Hepatocyte (in vitro differentiated cells): ENCODE results near the gene VWF. TPM values are rescaled to one million over a fixed set of nuclear protein-coding genes. Genes with fewer than 3 reads are reported as not detected.
"Not testable (repeated sequence)": the region's sequence is repeated elsewhere in the genome, so short reads cannot be mapped to it uniquely, and the experiment has no call there.

Experiments used
- DNase-seq: peaks from one replicate; pipeline ENCODE4 v3.0.0-alpha.2; 2016; ENCODE audit warnings: low spot score
- H2AFZ ChIP-seq: fragments of 200-600 bp; sonication (generic); 2 replicates; pipeline ENCODE4 v1.6.0; 2016; ENCODE audit warnings: antibody characterized with exemption, mild to moderate bottlenecking
- H3K27ac ChIP-seq: fragments of 200-600 bp; sonication (generic); 2 replicates; pipeline ENCODE4 v1.5.1; 2016; ENCODE audit warnings: mild to moderate bottlenecking
- H3K27me3 ChIP-seq: fragments of 200-600 bp; sonication (generic); 2 replicates; pipeline ENCODE4 v1.6.1; 2016
- H3K36me3 ChIP-seq: fragments of 200-600 bp; sonication (generic); replicated peaks from 2 replicates; pipeline ENCODE4 v1.5.1; 2016; ENCODE audit warnings: low read depth; ENCODE audit not compliant: insufficient read depth
- H3K4me1 ChIP-seq: fragments of 200-600 bp; sonication (generic); 2 replicates; pipeline ENCODE4 v1.5.1; 2016; ENCODE audit warnings: mild to moderate bottlenecking, moderate library complexity; ENCODE audit not compliant: insufficient read depth
- H3K4me2 ChIP-seq: fragments of 200-600 bp; sonication (generic); 2 replicates; pipeline ENCODE4 v1.6.0; 2016
- H3K4me3 ChIP-seq: fragments of 200-600 bp; sonication (generic); 2 replicates; pipeline ENCODE4 v1.5.1; 2016; ENCODE audit warnings: mild to moderate bottlenecking
- H3K79me2 ChIP-seq: fragments of 200-600 bp; sonication (generic); 2 replicates; pipeline ENCODE4 v1.6.0; 2017; ENCODE audit warnings: mild to moderate bottlenecking
- H3K9me2 ChIP-seq: fragments of 200-600 bp; sonication (generic); replicated peaks from 2 replicates; pipeline ENCODE4 v1.6.0; 2017; ENCODE audit warnings: mild to moderate bottlenecking; ENCODE audit not compliant: insufficient read depth
- H3K9me3 ChIP-seq: fragments of 200-600 bp; sonication (generic); 2 replicates; pipeline ENCODE4 v1.5.1; 2016; ENCODE audit warnings: low read depth, mild to moderate bottlenecking
- H4K20me1 ChIP-seq: fragments of 200-600 bp; sonication (generic); 2 replicates; pipeline ENCODE4 v1.6.0; 2016; ENCODE audit warnings: mild to moderate bottlenecking; ENCODE audit not compliant: insufficient read depth, poor library complexity, severe bottlenecking
- CTCF ChIP-seq: fragments of 200-600 bp; sonication (generic); IDR thresholded peaks from 2 replicates; pipeline ENCODE4 v1.5.1; 2016; ENCODE audit warnings: antibody characterized with exemption, mild to moderate bottlenecking; ENCODE audit not compliant: poor library complexity
- EZH2 ChIP-seq: fragments of 200-600 bp; sonication (generic); IDR thresholded peaks from 2 replicates; pipeline ENCODE4 v1.6.1; 2016; ENCODE audit warnings: antibody characterized with exemption, mild to moderate bottlenecking, borderline replicate concordance
- EZH2phosphoT487 ChIP-seq: fragments of 200-600 bp; sonication (generic); IDR thresholded peaks from one replicate; pipeline ENCODE4 v1.6.1; 2018; ENCODE audit warnings: antibody characterized with exemption, mild to moderate bottlenecking, low read depth, moderate library complexity; ENCODE audit not compliant: unreplicated experiment, severe bottlenecking
- WGBS: methylation state at CpG from one replicate; pipeline ENCODE4 v1.1.6; 2016; ENCODE audit warnings: low lambda C conversion rate; ENCODE audit errors: missing lambda C conversion rate; 5-methylcytosine and 5-hydroxymethylcytosine counted together
- polyA plus RNA-seq: library from polyadenylated mRNA; unstranded; fragments of >200 nt; fragmentation: Nextera tagmentation; extraction: Ambion mirVana; gene quantifications from 2 replicates; pipeline ENCODE4 v1.2.1, GENCODE V29; 2016
- total RNA-seq: library from RNA; depleted of rRNA; stranded (reverse); fragments of >200 nt; gene quantifications from 2 replicates; pipeline ENCODE4 v1.2.3, GENCODE V29; 2014

The VWF gene
- total and polyA plus RNA-seq, 2 experiments from 2014 or later = 0.20 to 0.77 TPM

- H3K79me2 ChIP-seq = no peaks in the 10 kb centered on the region
- H3K4me1 ChIP-seq = peaks cover 6% of the 10 kb centered on the region
- H3K27ac ChIP-seq = no peak overlapping the region
- 82% methylated on average over 8 of the region's 8 CpGs for WGBS
- no peak overlapping the region for H3K4me3 ChIP-seq
- no peaks in the 10 kb centered on the region for H3K9me3 ChIP-seq
- no peak overlapping the region for H2AFZ ChIP-seq
- TF ChIP-seq CTCF (no peak), EZH2 (no peak), EZH2phosphoT487 (no peak)
- H3K27me3 ChIP-seq = no peaks in the 10 kb centered on the region
- no peak for DNase-seq
- H3K9me2 ChIP-seq = no peaks in the 10 kb centered on the region
- H3K36me3 ChIP-seq = no peaks in the 10 kb centered on the region
- no peaks in the 10 kb centered on the region for H4K20me1 ChIP-seq
- H3K4me2 ChIP-seq = no peak overlapping the region
These were observed 39.1 kb upstream of the VWF start for GRCh38 chr12:6163416-6164060.

- no peak for DNase-seq
- peaks cover 12% of the 10 kb centered on the region for H3K4me1 ChIP-seq
- H2AFZ ChIP-seq = no peak overlapping the region
- TF ChIP-seq EZH2phosphoT487 = no peak
- TF ChIP-seq CTCF = no peak
- TF ChIP-seq EZH2 = no peak
- no peaks in the 10 kb centered on the region for H3K9me2 ChIP-seq
- no peak overlapping the region for H3K4me2 ChIP-seq
- WGBS = 73% methylated on average over 16 of the region's 16 CpGs
- no peak overlapping the region for H3K4me3 ChIP-seq
- H3K27ac ChIP-seq = no peak overlapping the region
- H3K79me2 ChIP-seq = no peaks in the 10 kb centered on the region
- no peaks in the 10 kb centered on the region for H3K27me3 ChIP-seq
- no peaks in the 10 kb centered on the region for H4K20me1 ChIP-seq
- no peaks in the 10 kb centered on the region for H3K36me3 ChIP-seq
- no peaks in the 10 kb centered on the region for H3K9me3 ChIP-seq
These were observed 36.8 kb upstream of the VWF start for GRCh38 chr12:6161124-6161882.

GRCh38 chr12:6160049-6160649 is 35.7 kb upstream of the VWF start:
- H3K9me2 ChIP-seq, H4K20me1 ChIP-seq, H3K27me3 ChIP-seq, H2AFZ ChIP-seq, DNase-seq, H3K9me3 ChIP-seq, H3K27ac ChIP-seq, H3K4me2 ChIP-seq, H3K36me3 ChIP-seq, H3K4me3 ChIP-seq, H3K79me2 ChIP-seq: not testable (repeated sequence)
- peaks cover 12% of the 10 kb centered on the region for H3K4me1 ChIP-seq
- 92% methylated on average over 19 of the region's 19 CpGs for WGBS

GRCh38 chr12:6159166-6160011 is 34.9 kb upstream of the VWF start:
- H3K4me1 ChIP-seq = peaks cover 12% of the 10 kb centered on the region
- not testable (repeated sequence) for H3K4me3 ChIP-seq, H3K4me2 ChIP-seq, H3K9me3 ChIP-seq, H4K20me1 ChIP-seq, H3K79me2 ChIP-seq, DNase-seq, H3K27me3 ChIP-seq, H2AFZ ChIP-seq, H3K36me3 ChIP-seq, H3K9me2 ChIP-seq, H3K27ac ChIP-seq
- 97% methylated on average over 50 of the region's 50 CpGs for WGBS
